ENCODE measurements around the gene VAT1L.
A peak's percentile ranks its signal among the peaks of the same experiment; 100 is the strongest.
"Not testable (repeated sequence)": the region's sequence is repeated elsewhere in the genome, so short reads cannot be mapped to it uniquely, and the experiment has no call there.

Gene VAT1L

GRCh38 chr16:77963185-77964044 is 175.1 kb downstream of the VAT1L start:
- DNase-seq: no peak

- DNase-seq: no peak
Observed at GRCh38 chr16:77965346-77965745, 177.0 kb downstream of the VAT1L start.

GRCh38 chr16:77967054-77967904 is 178.9 kb downstream of the VAT1L start:
- DNase-seq: no peak

- no peak for DNase-seq
Observed at GRCh38 chr16:77969861-77970260, 181.5 kb downstream of the VAT1L start.

- DNase-seq: no peak
Observed at GRCh38 chr16:77970371-77970770, 182.0 kb downstream of the VAT1L start.

- DNase-seq: peak; percentile 73
Observed at GRCh38 chr16:77971306-77972061, 183.1 kb downstream of the VAT1L start.

- DNase-seq: no peak
Observed at GRCh38 chr16:77972062-77972392, 183.7 kb downstream of the VAT1L start.

- no peak for DNase-seq
Observed at GRCh38 chr16:77974883-77975282, 186.5 kb downstream of the VAT1L start.

- no peak for DNase-seq
Observed at GRCh38 chr16:77975942-77976341, 187.6 kb downstream of the VAT1L start.

- DNase-seq: no peak
Observed at GRCh38 chr16:77977339-77977738, 189.0 kb downstream of the VAT1L start.

GRCh38 chr16:77985111-77985510 is 196.7 kb downstream of the VAT1L start:
- no peak for DNase-seq

- DNase-seq: no peak
Observed at GRCh38 chr16:77986011-77986740, 197.8 kb downstream of the VAT1L start.

- DNase-seq: no peak
Observed at GRCh38 chr16:77987810-77988209, 199.4 kb downstream of the VAT1L start.

GRCh38 chr16:77989846-77990245 is 201.5 kb downstream of the VAT1L start:
- DNase-seq: no peak

GRCh38 chr16:77991701-77992100 is 203.3 kb downstream of the VAT1L start:
- DNase-seq: no peak

GRCh38 chr16:77992381-77992780 is 204.0 kb downstream of the VAT1L start:
- not testable (repeated sequence) for DNase-seq

GRCh38 chr16:77993111-77993985 is 205.0 kb downstream of the VAT1L start:
- DNase-seq: no peak

- DNase-seq: no peak
Observed at GRCh38 chr16:77995843-77996455, 207.6 kb downstream of the VAT1L start.

GRCh38 chr16:77998350-77999023 is 210.1 kb downstream of the VAT1L start:
- no peak for DNase-seq

GRCh38 chr16:78001451-78002025 is 213.2 kb downstream of the VAT1L start:
- no peak for DNase-seq

Data from activated CD4-positive, alpha-beta T cell treated with anti-CD3 and anti-CD28 coated beads, Interleukin-10, Interleukin-2, amounts not matched to agents 100 ng/mL and 50 ng/mL, durations not matched to agents 16 hours and 8 hours (primary cell).